NCI-H82 treated with DMSO at 0.1 percent for 48 hours (cell line): ENCODE results near the gene ERBIN.
"Not testable (repeated sequence)": the region's sequence is repeated elsewhere in the genome, so short reads cannot be mapped to it uniquely, and the experiment has no call there.

Experiments used
- DNase-seq: peaks from one replicate; lab custom pipeline; 2025; ENCODE audit not compliant: unreplicated experiment; lab: John Stamatoyannopoulos, UW

Gene ERBIN

DNA sequence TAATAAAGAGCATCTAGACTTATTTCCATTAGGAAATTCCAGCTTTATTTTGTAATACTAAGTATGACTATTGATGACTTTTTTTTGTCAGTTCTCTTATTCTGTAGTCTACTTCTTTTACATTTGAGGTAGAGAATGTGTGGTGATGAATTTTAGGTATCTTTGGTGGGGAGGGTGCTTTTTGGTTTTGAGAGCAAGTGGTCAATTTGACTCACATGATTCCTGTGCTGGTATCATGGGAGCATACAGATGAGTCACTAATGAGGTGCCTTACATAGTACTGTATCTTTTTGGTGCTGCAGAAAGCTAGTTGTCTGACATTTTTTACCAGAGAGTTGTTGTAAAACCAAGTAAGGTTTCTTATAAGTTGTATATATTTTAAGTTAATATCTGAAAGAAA is 35.3 kb downstream of the ERBIN start:
- no peak for DNase-seq

DNA sequence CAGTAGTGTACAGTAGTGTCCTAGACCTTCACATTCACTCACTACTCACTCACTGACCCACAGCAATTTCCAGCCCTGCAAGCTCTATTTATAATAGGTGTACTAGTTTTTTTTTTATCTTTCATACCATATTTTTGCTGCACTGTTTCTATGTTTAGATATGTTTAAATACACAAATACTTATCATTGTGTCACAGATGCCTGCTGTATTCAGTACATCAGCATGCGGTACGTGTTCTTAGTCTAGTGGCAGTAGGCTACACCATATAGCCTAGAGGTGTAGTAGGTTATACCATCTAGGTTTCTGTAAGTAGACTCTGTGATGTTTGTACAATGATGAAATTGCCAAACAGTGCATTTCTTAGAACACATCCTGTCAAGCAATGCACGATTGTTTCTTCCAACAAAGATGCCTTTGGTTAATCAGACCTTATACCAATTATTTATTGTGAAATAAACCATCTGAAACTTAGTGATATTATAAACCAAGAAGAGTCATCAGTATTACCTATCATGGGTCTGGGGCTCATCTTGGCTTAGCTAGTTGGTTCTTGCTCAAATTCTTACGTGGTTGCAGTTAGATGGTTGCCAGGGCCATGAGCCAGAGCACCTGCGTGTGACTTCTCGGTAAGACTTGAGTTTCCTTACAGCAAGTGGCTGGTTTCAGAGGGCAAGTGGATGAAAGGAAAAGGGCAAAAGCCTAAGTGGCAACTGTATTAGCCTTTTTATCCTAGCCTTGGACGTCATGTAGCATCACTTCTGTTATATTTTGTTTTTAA is 41.1 kb downstream of the ERBIN start:
- no peak for DNase-seq

DNA sequence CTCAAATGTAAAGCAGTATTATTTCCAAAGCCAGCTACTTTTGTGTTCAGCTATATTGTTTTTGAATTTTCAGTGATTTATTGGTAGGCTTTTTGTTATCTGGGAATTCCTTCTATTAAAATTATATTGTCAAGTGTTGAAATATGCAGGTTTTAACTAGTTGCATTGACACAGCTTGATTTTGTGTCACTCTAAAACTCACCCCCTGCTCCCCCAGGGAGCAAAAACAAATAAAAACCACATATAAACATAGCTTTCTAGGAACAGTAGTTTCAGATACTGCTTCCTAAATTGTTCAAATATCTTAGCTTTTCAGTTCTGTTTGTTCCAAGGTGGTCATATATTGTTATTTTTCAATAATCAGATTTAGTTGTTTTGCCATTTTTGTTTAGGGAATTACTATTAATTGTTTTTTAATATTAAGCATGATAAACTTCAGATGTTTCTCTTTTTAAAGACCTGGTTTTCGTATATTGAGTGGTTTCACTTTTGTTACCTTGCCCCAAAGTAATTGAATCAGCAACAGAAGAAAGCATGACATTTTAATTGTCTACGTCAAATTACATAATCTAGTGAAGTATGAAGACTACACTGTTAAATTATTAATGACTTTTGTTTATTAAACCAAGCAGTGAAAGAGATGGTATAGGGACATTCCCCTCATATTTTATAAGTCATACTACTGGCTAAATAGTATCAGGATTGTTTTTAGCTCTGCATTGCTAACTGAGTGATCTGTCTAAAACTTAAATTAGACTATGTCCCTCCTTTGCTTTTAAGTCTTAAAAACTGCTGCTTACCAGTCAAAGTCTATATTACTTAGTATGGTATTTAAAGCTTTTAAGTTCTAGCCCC is 43.4 kb downstream of the ERBIN start:
- DNase-seq = no peak

DNA sequence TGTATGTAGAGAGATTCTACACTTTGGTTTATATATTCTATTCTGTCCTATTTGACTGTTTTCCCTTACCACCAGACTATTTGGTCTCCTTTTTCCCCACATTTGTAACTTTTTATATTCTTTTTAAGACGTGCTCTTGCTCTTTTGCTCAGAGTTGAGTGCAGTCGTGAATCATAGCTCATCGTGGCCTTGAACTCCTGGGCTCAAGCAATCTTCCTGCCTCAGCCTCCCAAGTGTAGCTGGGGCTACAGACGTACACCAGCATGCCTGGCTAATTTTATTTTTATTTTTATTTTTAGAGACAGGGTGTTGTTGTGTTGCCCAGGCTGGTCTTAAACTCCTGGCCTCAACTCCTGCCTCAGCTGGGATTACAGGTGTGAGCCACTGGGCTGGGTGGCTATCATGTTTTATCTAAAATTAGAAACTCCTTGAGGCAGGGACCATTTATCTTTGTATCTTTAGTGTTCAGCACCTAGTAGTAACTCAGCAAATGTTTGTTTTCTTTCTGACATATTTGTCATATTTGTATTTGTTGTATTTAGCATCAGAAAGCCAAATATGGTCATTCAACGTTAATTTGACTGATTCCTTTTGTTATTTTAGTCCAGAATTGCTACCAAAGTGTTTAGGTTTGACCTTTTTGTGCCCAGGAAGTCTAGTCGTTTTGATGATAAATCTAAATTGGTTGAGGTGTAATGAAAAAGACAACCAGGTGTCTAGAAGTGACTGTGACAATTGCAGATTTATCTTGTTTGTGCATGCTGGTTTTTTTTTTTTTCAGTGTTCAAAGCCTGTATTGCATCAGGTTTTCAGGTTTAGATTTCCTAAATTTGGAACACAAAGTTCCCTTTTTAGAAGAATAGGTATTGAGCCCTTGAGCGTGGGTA is 44.3 kb downstream of the ERBIN start:
- no peak for DNase-seq

DNA sequence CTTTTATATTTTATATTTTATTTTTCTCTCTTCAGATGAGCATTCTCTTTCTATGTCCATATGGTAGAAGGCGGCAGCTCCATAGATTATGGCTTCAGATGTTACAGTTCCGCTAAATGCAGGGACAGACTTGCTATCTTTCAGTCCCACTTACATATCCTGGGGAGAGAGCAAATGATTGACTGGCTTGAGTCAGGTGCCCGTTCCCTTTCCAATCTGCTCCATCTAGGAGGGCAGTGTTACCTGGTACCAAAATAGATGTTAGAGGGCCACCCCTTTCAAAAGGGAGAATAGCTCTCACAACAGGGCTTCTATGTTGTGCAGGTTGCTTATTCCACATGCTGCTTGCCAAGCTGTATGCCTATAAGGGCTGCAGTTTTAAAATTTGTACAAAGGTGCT is 45.3 kb downstream of the ERBIN start:
- no peak for DNase-seq

DNA sequence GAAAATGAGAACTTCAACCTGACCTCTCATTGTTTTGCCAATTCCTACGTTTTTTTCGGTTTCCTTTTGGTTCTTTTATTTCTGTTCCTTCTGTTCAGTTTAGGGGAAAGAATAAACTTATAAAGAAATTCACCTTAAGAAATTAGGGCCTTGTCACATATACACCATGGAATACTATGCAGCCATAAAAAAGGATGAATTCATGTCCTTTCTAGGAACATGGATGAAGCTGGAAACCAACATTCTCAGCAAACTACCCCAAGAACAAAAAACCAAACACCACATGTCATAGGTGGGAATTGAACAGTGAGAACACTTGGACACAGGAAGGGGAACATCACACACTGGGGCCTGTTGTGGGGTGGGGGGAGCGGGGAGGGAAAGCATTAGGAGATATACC is 46.5 kb downstream of the ERBIN start:
- DNase-seq = not testable (repeated sequence)

DNA sequence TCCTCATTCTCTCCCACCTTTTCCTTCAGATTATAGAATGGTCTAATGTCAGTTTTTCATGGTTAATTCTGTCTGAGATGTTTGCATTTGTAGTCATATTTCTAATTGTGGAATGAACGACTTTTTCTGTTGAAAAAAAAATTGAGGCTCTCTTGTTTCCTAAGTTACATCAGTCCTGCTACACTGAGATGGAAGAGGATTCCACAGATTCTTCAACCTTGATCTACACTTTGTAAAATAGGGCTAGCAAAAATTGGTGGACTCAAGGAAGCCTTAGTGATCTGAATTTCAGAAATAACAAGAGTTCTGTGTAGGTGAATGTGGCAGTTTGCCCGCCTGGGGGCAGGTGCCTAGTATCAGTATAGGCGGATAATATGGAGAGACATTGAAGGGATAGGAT is 51.9 kb downstream of the ERBIN start:
- DNase-seq = no peak

DNA sequence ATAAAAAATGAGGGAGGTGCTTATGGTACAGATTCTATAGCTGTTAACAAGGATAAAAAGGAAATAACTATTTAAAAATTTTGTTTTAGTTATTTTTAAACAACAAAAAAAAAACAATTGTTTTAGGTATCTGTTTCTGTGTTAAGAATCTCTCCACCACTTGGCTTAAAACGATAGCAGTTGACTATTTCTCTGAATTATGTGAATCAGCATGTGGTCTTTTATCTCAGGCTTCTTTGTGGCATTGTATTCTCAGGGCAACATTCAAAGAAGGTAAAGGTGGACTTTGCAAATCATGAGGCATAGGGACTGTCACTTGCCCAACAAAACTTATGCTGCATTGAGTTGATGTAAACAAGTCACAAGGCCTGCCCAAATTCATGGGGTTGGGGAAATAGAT is 55.2 kb downstream of the ERBIN start:
- no peak for DNase-seq

DNA sequence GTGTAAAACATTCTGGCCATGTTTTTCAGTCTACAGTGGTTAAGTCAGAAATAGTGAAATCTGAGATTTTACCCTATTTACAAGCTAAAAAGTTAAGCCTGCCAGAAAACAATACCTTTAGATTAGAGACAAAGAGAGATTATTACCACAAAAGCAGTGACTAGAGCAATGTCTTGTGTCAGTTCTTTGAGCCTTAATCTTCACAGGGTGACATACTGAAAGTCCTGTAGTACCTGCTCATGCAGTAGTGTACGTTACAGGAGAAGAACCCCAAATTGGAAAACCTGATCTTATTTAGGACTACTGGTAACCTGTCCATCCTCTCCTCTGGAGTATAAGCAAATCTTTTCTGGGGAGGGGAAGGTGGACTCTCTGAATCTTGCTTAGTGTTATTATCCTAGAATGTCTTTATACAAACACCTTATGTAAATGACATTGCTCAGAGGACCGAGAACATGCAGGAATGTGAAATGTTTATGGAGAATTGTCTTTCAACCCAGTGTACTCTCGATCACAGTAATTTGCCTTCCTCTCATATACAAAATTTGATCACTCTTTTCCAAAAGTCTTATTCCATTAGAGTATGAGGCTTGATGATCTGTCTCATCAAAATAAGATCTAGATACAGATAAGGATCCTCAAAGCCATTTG is 55.7 kb downstream of the ERBIN start:
- DNase-seq = no peak

DNA sequence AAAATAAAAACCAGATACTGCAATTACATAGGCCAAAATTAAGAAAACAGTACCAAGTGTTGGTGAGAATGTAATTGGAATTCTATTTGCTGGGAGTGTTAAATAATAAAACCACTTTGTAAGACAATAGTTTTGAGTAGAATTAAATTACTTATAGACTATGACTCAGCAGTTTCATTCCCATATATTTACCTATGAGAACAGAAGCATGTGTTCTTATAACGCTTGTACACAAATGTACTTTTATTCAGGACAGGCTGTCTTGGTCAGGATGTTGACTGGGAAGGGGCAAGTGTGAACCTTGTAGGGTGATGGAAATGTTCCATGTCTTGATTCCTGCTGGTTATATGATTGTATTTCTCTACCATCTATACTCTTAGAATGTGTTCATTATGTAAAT is 56.3 kb downstream of the ERBIN start:
- no peak for DNase-seq

DNA sequence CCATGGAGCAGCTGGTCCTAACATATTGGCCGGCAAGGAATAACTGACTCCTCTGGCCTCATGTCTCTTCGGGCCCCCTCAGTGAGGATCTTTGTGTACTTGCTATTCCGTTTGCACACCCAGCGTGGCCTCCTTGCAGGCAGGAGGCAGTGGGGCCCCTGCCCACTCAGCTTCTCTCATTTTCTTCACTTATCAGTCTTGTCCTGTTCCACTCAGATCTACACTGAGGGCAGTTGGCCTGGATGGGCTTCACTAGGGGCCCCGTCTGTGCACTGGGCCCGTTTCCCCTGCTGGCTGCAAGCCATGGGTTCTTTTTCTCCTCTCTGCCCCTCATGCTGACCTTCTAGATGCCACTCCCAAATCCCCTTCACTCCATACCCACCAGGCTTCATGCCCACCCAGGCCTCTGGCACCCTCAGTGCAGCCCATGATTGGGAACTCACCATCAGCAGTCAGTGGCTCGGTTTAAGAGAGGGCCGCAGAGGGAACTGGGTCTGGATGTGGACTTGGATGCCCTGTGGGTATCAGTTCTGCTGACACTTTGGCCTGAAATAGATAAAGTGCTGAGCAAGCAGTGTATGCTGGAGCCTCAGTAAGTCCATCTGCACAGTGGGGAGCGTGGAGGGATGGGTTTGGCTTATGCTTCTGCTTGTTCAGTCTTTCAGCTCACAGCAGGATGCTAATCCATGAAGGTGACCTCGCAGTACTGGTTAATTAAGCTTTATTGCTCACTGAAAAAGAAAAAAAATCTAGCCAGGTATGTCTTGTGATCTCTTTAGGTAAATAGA is 57.9 kb downstream of the ERBIN start:
- no peak for DNase-seq

DNA sequence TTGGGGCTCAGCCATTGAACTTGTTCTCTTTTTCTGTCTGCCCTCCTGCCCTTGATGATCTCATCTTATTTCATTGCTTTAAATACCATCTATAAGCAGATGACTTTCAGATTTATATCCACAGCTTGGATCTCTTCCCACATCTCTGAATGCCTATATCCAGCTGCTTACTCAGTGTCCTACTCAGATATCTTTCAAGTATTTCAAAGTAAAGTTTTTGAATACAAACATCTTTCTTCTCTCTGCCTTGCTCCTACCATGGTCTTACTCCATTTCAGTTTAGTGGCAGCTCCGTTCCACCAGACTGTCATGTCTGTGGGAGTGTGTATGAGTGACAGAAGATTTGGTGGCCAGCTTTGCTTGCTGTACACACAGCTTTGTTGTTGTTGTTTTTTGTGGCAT is 59.7 kb downstream of the ERBIN start:
- DNase-seq = no peak

DNA sequence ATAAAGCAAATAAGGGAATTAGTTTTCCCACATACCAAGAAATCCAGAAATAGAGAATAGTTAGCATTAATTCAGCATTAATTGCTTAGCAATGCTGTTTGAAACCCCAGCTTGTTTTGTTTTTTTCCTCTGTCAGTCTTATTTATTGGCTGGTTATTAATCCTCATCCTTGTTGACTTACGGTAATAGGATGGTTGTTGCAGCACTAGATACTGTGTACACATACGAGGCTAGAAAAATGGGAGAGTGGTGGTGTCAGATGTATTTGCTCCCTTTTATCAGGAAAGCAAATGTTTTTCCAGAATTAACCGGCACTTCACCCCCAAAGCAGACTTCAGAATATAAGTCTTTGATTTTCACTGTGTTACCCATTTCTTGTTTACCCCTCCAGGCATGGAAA is 60.4 kb downstream of the ERBIN start:
- no peak for DNase-seq

DNA sequence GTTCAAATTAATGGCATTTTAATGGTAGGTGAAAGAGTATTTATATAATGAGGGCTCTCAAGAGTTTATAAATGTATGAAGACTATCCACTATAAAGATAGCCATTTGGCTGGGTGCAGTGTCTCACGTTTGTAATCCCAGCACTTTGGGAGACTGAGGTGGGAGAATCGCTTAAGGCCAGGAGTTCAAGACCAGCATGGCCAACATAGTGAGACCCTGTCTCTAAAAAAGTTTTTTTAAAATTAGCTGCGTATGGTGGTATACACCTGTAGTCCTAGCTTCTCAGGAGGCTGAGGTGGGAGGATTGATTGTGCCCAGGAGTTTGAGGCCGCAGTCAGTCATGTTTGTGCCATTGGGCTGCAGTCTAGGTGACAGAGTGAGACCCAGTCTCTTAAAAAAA is 61.6 kb downstream of the ERBIN start:
- DNase-seq = no peak

DNA sequence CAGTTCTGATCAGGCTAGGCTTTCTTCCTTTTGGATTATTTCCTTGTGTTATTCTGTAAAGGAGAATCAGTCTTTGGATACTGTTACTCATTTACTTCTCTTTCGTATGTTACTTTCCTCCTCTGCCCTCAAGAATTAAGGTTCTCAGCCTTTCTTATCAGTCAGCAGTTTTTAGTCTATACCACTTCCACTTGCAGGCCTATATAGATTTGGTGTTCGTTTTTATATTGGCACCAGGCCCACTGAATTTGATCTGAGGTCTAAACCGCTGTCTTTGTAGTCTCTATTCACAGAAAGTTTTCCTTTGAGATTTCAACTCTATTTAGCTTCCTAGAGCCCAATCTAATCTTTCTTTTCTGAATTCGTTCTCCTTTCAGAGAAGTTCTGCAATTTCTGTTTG is 62.8 kb downstream of the ERBIN start:
- no peak for DNase-seq

DNA sequence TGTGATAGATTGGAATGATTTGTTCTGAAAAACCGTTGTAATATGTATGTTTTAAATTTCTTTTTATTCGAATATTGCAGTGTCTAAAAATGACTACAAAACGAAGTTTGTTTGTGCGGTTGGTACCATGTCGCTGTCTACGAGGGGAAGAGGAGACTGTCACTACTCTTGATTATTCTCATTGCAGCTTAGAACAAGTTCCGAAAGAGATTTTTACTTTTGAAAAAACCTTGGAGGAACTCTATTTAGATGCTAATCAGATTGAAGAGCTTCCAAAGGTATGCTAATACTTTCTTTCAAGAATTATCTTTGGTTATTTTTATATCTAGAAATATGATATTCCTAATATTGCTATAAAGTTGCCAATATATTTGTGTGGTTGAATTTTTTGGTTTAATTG is 66.3 kb downstream of the ERBIN start:
- no peak for DNase-seq

DNA sequence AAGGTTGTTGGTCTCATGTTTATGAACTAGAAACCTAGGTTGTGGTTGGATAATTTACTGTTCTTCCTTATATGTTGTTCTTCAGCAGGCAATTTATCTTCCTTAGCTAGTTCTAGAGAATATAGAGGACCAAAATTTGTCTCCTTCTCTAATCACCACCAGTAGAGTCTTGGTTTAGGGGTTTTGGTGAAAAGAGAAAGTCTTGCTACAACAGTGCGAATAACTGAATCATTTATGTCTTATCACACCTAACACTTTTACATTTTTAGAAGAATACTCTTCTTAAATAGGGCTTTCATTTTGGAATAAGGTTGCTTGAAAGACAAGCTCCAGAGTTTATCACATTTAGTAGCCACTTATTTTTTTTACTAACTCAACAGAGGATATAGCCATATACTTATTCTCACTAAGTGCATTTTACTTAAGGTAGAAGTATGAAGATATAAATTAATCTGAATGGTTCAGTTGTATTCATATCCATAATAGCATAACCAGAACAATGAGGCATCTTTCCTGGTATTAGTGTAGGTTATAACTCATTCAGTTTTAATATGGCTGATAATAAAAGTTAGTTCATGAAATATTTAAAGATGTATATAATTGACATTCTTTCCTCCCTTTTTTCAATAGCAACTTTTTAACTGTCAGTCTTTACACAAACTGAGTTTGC is 67.9 kb downstream of the ERBIN start:
- no peak for DNase-seq

DNA sequence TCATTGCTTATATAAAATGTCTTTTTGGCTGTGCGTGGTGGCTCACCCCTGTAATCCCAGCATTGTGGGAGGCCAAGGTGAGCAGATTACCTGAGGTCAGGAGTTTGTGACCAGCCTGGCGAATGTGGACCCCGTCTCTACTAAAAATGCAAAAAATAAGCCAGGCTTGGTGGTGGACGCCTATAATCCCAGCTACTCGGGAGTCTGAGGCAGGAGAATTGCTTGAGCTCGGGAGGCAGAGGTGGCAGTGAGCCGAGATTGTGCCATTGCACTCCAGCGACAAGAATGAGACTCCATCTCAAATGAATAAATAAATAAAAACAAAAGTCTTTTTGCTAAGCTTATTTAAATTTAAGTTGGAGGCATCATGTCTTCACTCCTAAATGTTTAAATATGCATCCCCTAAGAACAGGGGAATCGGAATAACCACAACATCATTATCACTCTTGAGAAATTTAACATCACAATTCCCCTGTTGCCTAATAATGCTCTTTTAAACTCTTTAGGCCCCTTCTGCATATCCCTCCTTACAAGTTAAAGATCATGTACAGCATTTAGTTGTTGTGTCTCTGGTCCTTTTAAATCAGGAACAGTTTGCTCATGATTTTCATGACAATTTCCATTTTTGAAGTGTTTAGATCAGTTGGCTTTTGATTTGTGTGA is 72.8 kb downstream of the ERBIN start:
- DNase-seq = no peak

DNA sequence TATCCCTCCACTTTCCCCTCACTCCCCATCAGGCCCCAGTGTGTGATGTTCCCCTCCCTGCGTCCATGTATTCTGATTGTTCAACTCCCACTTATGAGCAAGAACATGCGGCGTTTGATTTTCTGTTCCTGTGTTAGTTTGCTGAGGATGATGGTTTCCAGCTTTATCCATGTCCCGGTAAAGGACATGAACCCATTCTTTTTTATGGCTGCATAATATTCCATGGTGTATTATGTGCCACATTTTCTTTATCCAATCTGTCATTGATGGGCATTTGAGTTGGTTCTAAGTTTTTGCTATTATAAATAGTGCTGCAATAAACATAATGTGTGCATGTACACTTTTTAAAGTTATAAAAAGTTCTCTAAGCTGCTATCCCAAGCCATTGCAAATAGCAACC is 75.6 kb downstream of the ERBIN start:
- no peak for DNase-seq
